ENCODE measurements around the gene RPTOR.

Gene RPTOR

DNA sequence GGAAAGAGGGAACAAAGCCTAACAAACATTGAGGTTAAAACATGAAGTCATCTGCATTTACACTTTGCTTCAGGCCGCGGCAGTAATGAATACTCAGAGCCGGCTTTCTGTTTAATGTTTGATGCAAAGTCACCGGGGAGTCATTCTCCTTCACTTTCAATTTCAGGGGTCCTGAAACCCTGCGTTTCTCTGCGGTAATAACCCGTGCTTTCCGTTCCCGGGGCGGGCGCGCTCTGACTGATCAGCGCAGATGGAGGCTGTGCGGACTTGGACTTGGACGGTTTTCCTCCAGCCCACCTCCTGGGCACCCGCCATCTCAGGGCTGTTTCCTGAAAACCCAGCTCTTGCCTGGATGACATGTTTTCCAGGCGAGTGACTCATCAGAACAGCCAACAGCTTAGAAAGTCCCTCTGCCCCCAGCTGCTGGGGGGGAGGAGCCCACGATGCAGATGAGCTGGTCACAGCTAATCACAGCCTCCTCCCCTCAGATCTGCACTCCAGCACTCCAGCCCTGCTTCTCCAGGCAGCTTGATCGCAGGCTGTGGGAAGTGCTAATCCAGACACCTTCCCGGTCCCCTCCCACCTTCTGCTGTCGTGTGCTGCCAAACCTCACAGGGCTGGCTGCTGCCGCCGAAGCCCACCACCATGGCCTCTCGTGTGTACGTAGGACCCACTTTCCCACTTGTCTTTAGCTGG, 288.4 kb downstream of the RPTOR start:
- Histone ChIP-seq H3K4me1 (peaks cover 4% of the 10 kb centered on the region), H3K9me3 (ENCODE audit: control insufficient read depth, low read length) (no peaks in the 10 kb centered on the region), H3K27me3 (ENCODE audit: control insufficient read depth, insufficient read depth, low read length) (no peaks in the 10 kb centered on the region), H3K79me2 (no peaks in the 10 kb centered on the region), H3K9ac (no peak overlapping the region), H3K27ac (peak overlapping the region; percentile 47), H2AFZ (peak overlapping the region; percentile 54), H3K4me3 (ENCODE audit: low read depth, low read length) (peak overlapping the region; percentile 42), H3K36me3 (ENCODE audit: control insufficient read depth, insufficient read depth, low read length) (no peaks in the 10 kb centered on the region), H3K4me2 (ENCODE audit: low read length) (peak overlapping the region; percentile 41)
- TF ChIP-seq, protein P1, sequence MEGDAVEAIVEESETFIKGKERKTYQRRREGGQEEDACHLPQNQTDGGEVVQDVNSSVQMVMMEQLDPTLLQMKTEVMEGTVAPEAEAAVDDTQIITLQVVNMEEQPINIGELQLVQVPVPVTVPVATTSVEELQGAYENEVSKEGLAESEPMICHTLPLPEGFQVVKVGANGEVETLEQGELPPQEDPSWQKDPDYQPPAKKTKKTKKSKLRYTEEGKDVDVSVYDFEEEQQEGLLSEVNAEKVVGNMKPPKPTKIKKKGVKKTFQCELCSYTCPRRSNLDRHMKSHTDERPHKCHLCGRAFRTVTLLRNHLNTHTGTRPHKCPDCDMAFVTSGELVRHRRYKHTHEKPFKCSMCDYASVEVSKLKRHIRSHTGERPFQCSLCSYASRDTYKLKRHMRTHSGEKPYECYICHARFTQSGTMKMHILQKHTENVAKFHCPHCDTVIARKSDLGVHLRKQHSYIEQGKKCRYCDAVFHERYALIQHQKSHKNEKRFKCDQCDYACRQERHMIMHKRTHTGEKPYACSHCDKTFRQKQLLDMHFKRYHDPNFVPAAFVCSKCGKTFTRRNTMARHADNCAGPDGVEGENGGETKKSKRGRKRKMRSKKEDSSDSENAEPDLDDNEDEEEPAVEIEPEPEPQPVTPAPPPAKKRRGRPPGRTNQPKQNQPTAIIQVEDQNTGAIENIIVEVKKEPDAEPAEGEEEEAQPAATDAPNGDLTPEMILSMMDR (IDR thresholded peaks at IDR 0.05): no peak

DNA sequence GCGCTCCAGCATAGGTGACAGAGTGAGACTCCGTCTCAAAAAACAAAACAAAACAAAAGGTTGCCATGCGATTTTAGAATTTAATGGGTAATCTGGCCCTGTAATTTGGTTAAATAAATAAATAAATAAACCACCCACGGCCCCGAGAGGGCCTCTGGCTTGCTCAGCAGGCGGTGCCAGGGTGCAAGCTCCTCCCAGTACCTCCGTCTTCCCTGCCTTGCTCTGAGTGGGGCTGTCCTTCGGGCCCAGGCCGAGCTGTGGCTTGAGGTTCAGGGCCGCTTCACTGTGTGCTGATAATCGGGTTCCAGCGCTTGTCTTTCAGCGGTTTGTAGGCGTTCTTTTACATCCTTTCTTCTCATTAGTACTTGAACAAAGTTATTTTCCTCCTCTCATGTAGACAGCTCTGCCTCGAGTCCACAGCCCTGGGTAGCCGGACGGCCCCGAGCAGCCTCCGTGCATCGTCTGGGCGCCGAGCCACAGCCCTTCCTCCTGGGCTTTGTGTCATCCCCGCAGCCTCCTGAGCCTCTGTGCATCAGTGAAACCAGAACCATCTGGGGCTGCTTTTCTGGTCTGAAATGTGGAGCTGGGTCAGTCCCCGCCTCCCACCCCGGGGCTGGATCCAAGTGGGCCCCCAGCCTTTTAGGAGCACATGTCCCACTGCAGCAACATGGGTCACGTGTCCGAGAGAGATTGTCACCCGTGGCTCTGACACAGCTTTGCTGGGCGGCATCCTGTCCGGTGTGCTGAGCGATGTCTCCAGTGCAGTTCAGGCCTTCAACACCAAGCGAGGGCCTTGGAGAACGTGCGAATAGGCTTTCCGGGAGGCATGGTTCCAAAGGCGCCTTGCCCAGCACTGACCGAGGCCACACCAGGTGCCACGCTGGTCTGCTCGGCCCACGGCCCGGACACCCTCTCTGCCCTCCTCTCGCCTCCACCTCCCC, 289.6 kb downstream of the RPTOR start:
- H2AFZ ChIP-seq: no peak overlapping the region
- no peaks in the 10 kb centered on the region for H3K79me2 ChIP-seq
- H3K27me3 ChIP-seq (ENCODE audit: control insufficient read depth, insufficient read depth, low read length): no peaks in the 10 kb centered on the region
- no peaks in the 10 kb centered on the region for H3K9me3 ChIP-seq (ENCODE audit: control insufficient read depth, low read length)
- peaks cover 4% of the 10 kb centered on the region for H3K4me1 ChIP-seq
- no peaks in the 10 kb centered on the region for H3K36me3 ChIP-seq (ENCODE audit: control insufficient read depth, insufficient read depth, low read length)
- H3K4me2 ChIP-seq (ENCODE audit: low read length): no peak overlapping the region
- H3K4me3 ChIP-seq (ENCODE audit: low read depth, low read length): no peak overlapping the region
- no peak overlapping the region for H3K9ac ChIP-seq
- TF ChIP-seq, protein P1 (IDR thresholded peaks at IDR 0.05): no peak
- no peak overlapping the region for H3K27ac ChIP-seq

DNA sequence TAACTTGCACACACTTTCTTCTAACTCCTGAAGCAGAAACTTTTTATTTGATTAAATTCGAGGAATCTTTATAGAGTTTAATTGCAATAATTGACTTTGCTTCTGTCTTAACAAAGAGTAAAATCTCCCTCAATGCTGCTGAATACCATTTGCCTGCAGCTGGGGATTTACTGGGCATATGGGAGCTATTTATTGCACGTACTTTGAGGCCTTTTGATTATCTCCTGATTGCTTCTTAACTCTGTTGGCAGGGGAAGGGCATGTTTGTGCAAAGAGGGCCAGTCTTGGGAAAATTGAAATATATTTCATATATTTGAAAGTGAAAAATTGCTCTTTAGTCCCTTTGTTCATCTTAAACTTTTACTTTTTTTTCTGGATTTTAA, 290.2 kb downstream of the RPTOR start:
- H3K9ac ChIP-seq: no peak overlapping the region
- H3K36me3 ChIP-seq (ENCODE audit: control insufficient read depth, insufficient read depth, low read length): no peaks in the 10 kb centered on the region
- TF ChIP-seq, protein P1 (IDR thresholded peaks at IDR 0.05): no peak
- H3K27me3 ChIP-seq (ENCODE audit: control insufficient read depth, insufficient read depth, low read length): no peaks in the 10 kb centered on the region
- no peak overlapping the region for H3K27ac ChIP-seq
- H2AFZ ChIP-seq: no peak overlapping the region
- peaks cover 4% of the 10 kb centered on the region for H3K4me1 ChIP-seq
- H3K4me3 ChIP-seq (ENCODE audit: low read depth, low read length): no peak overlapping the region
- no peaks in the 10 kb centered on the region for H3K79me2 ChIP-seq
- H3K9me3 ChIP-seq (ENCODE audit: control insufficient read depth, low read length): no peaks in the 10 kb centered on the region
- no peak overlapping the region for H3K4me2 ChIP-seq (ENCODE audit: low read length)

DNA sequence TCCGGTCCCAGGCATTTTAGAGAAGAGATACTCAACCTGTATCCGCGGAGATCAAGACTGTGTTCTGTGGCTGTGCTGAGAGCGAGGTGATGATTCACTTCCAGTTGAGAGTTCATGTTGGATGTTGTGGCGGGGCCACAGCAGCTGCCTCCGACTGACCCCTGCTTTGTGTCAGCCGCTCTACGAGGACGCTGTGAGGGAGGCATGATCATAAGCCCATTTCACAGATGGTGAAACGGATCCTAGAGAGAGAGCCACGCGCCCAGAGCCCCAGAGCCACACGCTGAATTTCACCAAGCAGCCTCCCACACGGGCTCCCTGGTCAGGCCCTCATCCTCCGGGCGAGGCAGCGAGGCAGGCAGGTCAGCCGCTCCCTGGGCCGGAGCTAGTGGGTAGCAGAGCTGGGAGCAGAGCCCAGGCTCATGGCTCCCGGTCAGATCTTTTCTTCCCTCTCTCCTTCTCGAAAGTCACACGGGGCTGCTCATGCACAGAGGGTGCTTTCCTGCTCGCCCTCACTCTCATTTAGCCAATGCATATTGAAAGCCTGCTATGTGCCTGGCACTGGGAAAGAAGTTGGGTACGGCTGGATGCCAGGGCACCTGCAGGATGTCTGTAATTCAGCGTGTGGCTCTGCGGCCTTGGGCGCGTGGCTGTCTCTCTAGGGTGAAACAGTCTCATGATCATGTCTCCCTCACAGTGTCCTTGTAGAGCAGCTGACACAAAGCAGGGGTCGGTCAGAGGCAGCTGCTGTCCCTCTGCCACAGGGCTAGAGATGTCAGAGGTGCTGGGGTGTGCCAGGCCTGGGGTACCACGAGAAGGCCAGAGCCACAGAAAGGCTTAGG, 291.4 kb downstream of the RPTOR start:
- Histone ChIP-seq H3K27ac (no peak overlapping the region), H3K4me3 (ENCODE audit: low read depth, low read length) (no peak overlapping the region), H3K9me3 (ENCODE audit: control insufficient read depth, low read length) (no peaks in the 10 kb centered on the region), H3K4me2 (ENCODE audit: low read length) (no peak overlapping the region), H3K79me2 (no peaks in the 10 kb centered on the region), H2AFZ (no peak overlapping the region), H3K9ac (no peak overlapping the region), H3K4me1 (peaks cover 4% of the 10 kb centered on the region), H3K36me3 (ENCODE audit: control insufficient read depth, insufficient read depth, low read length) (no peaks in the 10 kb centered on the region), H3K27me3 (ENCODE audit: control insufficient read depth, insufficient read depth, low read length) (no peaks in the 10 kb centered on the region)
- TF ChIP-seq, protein P1 (IDR thresholded peaks at IDR 0.05): no peak

Data from parathyroid adenoma (tissue), 2 donors.